Activated naive CD4-positive, alpha-beta T cell treated with anti-CD3 and anti-CD28 coated beads for 36 hours (primary cell): ENCODE results near the gene BORCS5. TPM values are rescaled to one million over a fixed set of nuclear protein-coding genes. Genes with fewer than 3 reads are reported as not detected.

Source experiments
- CTCF ChIA-PET: fragments of 350-600 bp; sonication (Branson Sonifier 250); formaldehyde crosslinking; loops from one replicate; lab custom pipeline; 2021; ENCODE audit warnings: antibody characterized with exemption; lab: Charles Lee
- DNase-seq: peaks from one replicate; pipeline ENCODE4 v3.0.0-alpha.2; 2020
- H3K27ac Mint-ChIP-seq: one replicate; pipeline ENCODE4 v1.8.0; 2021; ENCODE audit warnings: mild to moderate bottlenecking, mixed read lengths
- H3K27me3 Mint-ChIP-seq: one replicate; pipeline ENCODE4 v1.8.0; 2021; ENCODE audit warnings: low read depth, mixed read lengths
- H3K36me3 Mint-ChIP-seq: one replicate; pipeline ENCODE4 v1.8.0; 2021; ENCODE audit warnings: low read depth, mixed read lengths
- H3K4me1 Mint-ChIP-seq: one replicate; pipeline ENCODE4 v1.8.0; 2021; ENCODE audit warnings: low read depth, mixed read lengths
- H3K4me3 Mint-ChIP-seq: one replicate; pipeline ENCODE4 v1.8.0; 2021; ENCODE audit warnings: mild to moderate bottlenecking, moderate library complexity, mixed read lengths
- H3K9me3 Mint-ChIP-seq: one replicate; pipeline ENCODE4 v1.8.0; 2021; ENCODE audit warnings: mixed read lengths
- intact Hi-C: fragments of 100-400 bp; cut with micrococcal nuclease; formaldehyde crosslinking; loops from one replicate; pipeline ENCODE4 v1.15.1; 2023
- total RNA-seq, 2 experiments: library from RNA; stranded (reverse); gene quantifications; one replicate each; pipeline ENCODE4 v1.2.3, GENCODE V29; 2021

Gene BORCS5
- total RNA-seq, 2 experiments from 2014 or later = 31.2 to 35.6 TPM

DNA sequence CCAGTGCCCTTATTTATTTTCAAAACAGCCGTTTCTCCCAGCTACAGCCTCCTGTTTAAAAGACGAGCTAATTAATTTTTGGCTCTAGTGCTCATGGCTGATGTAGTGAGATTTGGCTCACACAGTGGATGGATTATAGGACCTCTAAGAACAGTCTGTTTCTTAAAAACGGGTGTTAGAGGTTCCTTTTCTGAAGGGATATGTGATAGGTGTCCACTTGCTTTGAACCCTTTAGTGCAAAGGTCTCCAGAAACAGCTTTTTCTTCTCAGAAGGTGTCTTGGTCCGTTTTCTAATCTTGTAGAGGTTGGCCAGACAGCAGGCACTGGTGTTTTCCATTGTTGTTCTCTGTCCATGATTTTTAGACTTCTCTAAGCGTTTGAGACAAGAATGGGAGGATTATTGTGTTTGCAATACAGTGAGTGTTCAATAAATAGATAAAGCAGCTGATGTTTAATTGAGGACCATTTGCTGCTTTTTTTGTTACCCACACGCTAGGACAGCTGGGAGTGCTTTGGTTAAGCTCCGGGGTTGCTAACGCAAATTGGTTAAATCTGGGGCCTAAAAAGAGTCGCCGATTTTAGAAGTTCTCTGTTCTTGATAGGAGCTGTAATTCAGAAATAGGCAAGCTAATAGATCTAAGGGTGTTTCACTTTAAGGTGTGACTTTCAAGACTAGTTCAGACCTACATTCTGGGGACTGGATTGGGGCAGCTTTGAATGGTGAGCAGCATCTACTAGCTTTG is 1.0 kb downstream of the BORCS5 start:
- peaks cover 41% of the 10 kb centered on the region for H3K4me1 Mint-ChIP-seq
- CTCF ChIA-PET = interaction anchor here (0.6 to 2.0 kb wide), 16 partner anchors 10 to 871 kb away, joined by 3 to 15 read pairs (median 3); no protein-coding TSS in a partner anchor
- intact Hi-C loops = loop anchor here (1.0 to 5.0 kb wide), 8 partner anchors 84 to 644 kb away; partner anchors contain the start of genes CDKN1B, CREBL2, DDX47 and GPR19
- no peaks in the 10 kb centered on the region for H3K27me3 Mint-ChIP-seq
- H3K27ac Mint-ChIP-seq = peak overlapping the region; percentile 90
- H3K36me3 Mint-ChIP-seq = peaks cover 3% of the 10 kb centered on the region
- H3K9me3 Mint-ChIP-seq = no peaks in the 10 kb centered on the region
- H3K4me3 Mint-ChIP-seq = peak overlapping the region; percentile 81
- peak; percentile 28 for DNase-seq

- CTCF ChIA-PET = interaction anchor here (0.9 to 2.0 kb wide), 6 partner anchors 9 to 872 kb away, joined by 3 to 15 read pairs (median 4); no protein-coding TSS in a partner anchor
- Mint-ChIP-seq H3K36me3 (peaks cover 5% of the 10 kb centered on the region), H3K4me1 (peaks cover 41% of the 10 kb centered on the region), H3K4me3 (peak overlapping the region; percentile 81), H3K27ac (peak overlapping the region; percentile 90), H3K27me3 (no peaks in the 10 kb centered on the region), H3K9me3 (no peaks in the 10 kb centered on the region)
- intact Hi-C loops = loop anchor here (5.0 kb wide), 2 partner anchors 454 to 644 kb away; partner anchors contain the start of genes DDX47 and HEBP1
- DNase-seq = no peak
Observed at GRCh38 chr12:12358528-12358927, 1.6 kb downstream of the BORCS5 start.

GRCh38 chr12:12364787-12365445 is 8.0 kb downstream of the BORCS5 start:
- no peak for DNase-seq
- Mint-ChIP-seq H3K9me3 (no peaks in the 10 kb centered on the region), H3K4me1 (peaks cover 46% of the 10 kb centered on the region), H3K27ac (no peak overlapping the region), H3K27me3 (no peaks in the 10 kb centered on the region), H3K4me3 (no peak overlapping the region), H3K36me3 (peaks cover 17% of the 10 kb centered on the region)
- intact Hi-C loops = no loop called here
- CTCF ChIA-PET = interaction anchor here (0.6 to 1.5 kb wide), 3 partner anchors 9 to 291 kb away, joined by 3 to 5 read pairs (median 3); no protein-coding TSS in a partner anchor

DNA sequence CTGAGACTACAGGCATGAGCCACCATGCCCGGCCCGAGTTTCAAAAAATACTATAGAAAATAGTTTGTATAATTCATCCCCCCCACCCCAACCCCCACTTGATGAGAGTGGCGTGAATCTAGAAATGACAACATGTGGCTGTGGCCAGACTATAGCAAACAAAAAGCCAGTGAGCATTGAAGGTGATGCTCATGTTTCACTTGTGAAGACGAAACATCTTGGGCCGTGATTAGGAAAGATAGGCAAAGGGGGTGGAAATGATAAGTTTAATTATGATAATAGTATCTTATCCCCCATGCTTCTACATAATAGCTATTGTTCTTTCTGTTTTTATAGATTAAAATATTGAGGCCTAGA is 8.5 kb downstream of the BORCS5 start:
- Mint-ChIP-seq H3K9me3 (no peaks in the 10 kb centered on the region), H3K4me3 (no peak overlapping the region), H3K27me3 (no peaks in the 10 kb centered on the region), H3K27ac (no peak overlapping the region), H3K4me1 (peaks cover 44% of the 10 kb centered on the region), H3K36me3 (peaks cover 17% of the 10 kb centered on the region)
- intact Hi-C loops = no loop called here
- no peak for DNase-seq
- CTCF ChIA-PET = interaction anchor here (0.6 to 1.5 kb wide), 2 partner anchors 100 to 290 kb away, joined by 3 to 5 read pairs; no protein-coding TSS in a partner anchor

- no peak overlapping the region for H3K4me3 Mint-ChIP-seq
- no peak overlapping the region for H3K27ac Mint-ChIP-seq
- peaks cover 17% of the 10 kb centered on the region for H3K36me3 Mint-ChIP-seq
Observed at GRCh38 chr12:12365931-12366431, 9.1 kb downstream of the BORCS5 start.

GRCh38 chr12:12366701-12367481 is 10.0 kb downstream of the BORCS5 start:
- DNase-seq = no peak
- H3K4me3 Mint-ChIP-seq = no peak overlapping the region
- peaks cover 33% of the 10 kb centered on the region for H3K4me1 Mint-ChIP-seq
- H3K27ac Mint-ChIP-seq = no peak overlapping the region
- H3K36me3 Mint-ChIP-seq = peaks cover 15% of the 10 kb centered on the region
- intact Hi-C loops = no loop called here
- CTCF ChIA-PET = interaction anchor here (0.7 to 2.7 kb wide), 6 partner anchors 9 to 370 kb away, joined by 3 to 15 read pairs (median 4); partner anchors contain the start of gene BORCS5
- no peaks in the 10 kb centered on the region for H3K9me3 Mint-ChIP-seq
- no peaks in the 10 kb centered on the region for H3K27me3 Mint-ChIP-seq

More at GRCh38 chr12:12365931-12366431, 9.1 kb downstream of the BORCS5 start:
- CTCF ChIA-PET = interaction anchor here (1.5 to 1.6 kb wide), 2 partner anchors 290 to 370 kb away, joined by 5 read pairs; no protein-coding TSS in a partner anchor
- DNase-seq = no peak
- Mint-ChIP-seq H3K4me1 (peaks cover 41% of the 10 kb centered on the region), H3K27me3 (no peaks in the 10 kb centered on the region), H3K9me3 (no peaks in the 10 kb centered on the region)
- intact Hi-C loops = no loop called here

GRCh38 chr12:12367482-12367998 is 10.7 kb downstream of the BORCS5 start:
- CTCF ChIA-PET = interaction anchor here (0.7 to 2.7 kb wide), 5 partner anchors 10 to 369 kb away, joined by 3 to 15 read pairs (median 4); partner anchors contain the start of gene BORCS5
- DNase-seq = no peak
- Mint-ChIP-seq H3K4me3 (no peak overlapping the region), H3K27ac (no peak overlapping the region), H3K4me1 (peaks cover 32% of the 10 kb centered on the region), H3K27me3 (no peaks in the 10 kb centered on the region), H3K36me3 (peaks cover 15% of the 10 kb centered on the region), H3K9me3 (no peaks in the 10 kb centered on the region)
- intact Hi-C loops = no loop called here

- no peak for DNase-seq
- intact Hi-C loops = no loop called here
- H3K4me1 Mint-ChIP-seq = peaks cover 18% of the 10 kb centered on the region
- no peak overlapping the region for H3K27ac Mint-ChIP-seq
- H3K4me3 Mint-ChIP-seq = no peak overlapping the region
- H3K36me3 Mint-ChIP-seq = peaks cover 14% of the 10 kb centered on the region
- H3K27me3 Mint-ChIP-seq = no peaks in the 10 kb centered on the region
- CTCF ChIA-PET = interaction anchor here (1.1 kb wide), 1 partner anchor 330 kb away, joined by 3 read pairs; no protein-coding TSS in a partner anchor
- H3K9me3 Mint-ChIP-seq = no peaks in the 10 kb centered on the region
Observed at GRCh38 chr12:12372946-12373722, 16.3 kb downstream of the BORCS5 start.

DNA sequence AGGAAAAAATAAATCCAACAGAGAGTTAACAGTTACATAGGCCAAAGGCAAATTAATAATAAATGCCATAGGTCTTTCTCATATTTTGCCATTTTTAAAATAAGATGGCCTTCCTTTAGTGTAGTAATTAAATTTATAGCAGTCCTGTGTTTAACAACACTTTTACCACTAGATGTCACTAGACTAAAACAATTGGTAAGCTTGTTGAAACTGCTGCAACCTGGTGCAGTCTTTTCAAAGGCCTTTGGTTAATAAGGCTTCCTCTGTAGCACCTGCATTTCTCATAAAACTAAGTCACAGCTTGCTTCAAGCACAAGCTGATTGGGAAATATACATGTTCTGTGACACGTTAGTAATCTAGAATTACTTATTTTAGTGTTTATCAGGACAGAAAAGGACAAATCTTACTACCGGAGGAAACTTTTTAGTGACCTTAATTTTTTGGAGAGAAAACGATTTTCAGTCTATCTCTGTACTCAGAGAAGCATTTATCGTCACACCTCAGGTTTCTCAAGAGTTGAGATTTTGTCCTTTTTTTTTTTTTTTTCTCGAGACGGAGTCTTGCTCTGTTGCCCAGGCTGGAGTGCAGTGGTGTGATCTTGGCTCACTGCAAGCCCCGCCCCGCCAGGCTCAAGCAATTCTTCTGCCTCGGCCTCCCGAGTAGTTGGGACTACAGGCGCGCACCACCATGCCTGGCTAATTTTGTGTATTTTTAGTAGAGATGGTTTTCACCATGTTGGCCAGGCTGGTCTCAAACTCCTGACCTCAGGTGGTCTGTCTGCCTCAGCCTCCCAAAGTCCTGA is 20.0 kb downstream of the BORCS5 start:
- no peaks in the 10 kb centered on the region for H3K27me3 Mint-ChIP-seq
- peak; percentile 33 for DNase-seq
- H3K4me1 Mint-ChIP-seq = peaks cover 37% of the 10 kb centered on the region
- no peak overlapping the region for H3K4me3 Mint-ChIP-seq
- intact Hi-C loops = loop anchor here (1.0 to 2.0 kb wide), 9 partner anchors 64 to 360 kb away; no protein-coding TSS in a partner anchor
- peak overlapping the region; percentile 30 for H3K27ac Mint-ChIP-seq
- peaks cover 25% of the 10 kb centered on the region for H3K36me3 Mint-ChIP-seq
- peaks cover 2% of the 10 kb centered on the region for H3K9me3 Mint-ChIP-seq
- CTCF ChIA-PET = interaction anchor here (0.6 to 6.1 kb wide), 45 partner anchors 8 to 360 kb away, joined by 3 to 46 read pairs (median 4); partner anchors contain the start of genes CREBL2, DUSP16 and GPR19

DNA sequence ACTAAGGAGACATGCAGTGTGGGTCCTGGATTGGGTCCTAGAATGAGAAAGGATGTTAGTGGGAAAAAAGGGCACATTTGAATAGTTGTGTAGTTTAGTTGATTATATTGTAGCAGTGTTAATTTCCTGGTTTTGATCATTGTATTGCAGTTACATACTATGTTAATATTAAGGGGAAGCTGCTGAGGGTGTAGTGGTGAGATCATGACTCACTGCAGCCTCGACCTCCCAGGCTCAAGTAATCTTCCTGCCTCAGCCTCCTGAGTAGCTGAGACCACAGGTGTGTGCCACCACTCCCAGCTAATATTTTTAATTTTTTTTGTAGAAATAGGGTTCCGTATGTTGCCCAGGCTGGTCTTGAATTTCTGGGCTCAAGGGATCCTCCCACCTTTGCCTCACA is 21.7 kb downstream of the BORCS5 start:
- peak overlapping the region; percentile 4 for H3K27ac Mint-ChIP-seq
- CTCF ChIA-PET = interaction anchor here (0.9 to 6.1 kb wide), 8 partner anchors 13 to 358 kb away, joined by 3 to 46 read pairs (median 4); partner anchors contain the start of gene DUSP16
- intact Hi-C loops = loop anchor here (1.0 kb wide), 1 partner anchor 127 kb away; no protein-coding TSS in a partner anchor
- peaks cover 7% of the 10 kb centered on the region for H3K9me3 Mint-ChIP-seq
- peaks cover 41% of the 10 kb centered on the region for H3K4me1 Mint-ChIP-seq
- H3K27me3 Mint-ChIP-seq = no peaks in the 10 kb centered on the region
- no peak overlapping the region for H3K4me3 Mint-ChIP-seq
- H3K36me3 Mint-ChIP-seq = peaks cover 27% of the 10 kb centered on the region
- no peak for DNase-seq
